ENCODE measurements around the gene KIRREL3. TPM values are rescaled to one million over a fixed set of nuclear protein-coding genes. Genes with fewer than 3 reads are reported as not detected.

The KIRREL3 gene
- total and polyA plus RNA-seq, 2 experiments from 2014 or later, result 16.1 to 35.6 TPM

- Histone ChIP-seq H3K9me3 (ENCODE audit: low read depth) (no peaks in the 10 kb centered on the region), H3K4me1 (ENCODE audit: insufficient read depth) (peaks cover 10% of the 10 kb centered on the region), H3K27ac (no peak overlapping the region), H3K36me3 (ENCODE audit: low read depth) (no peaks in the 10 kb centered on the region), H4K20me1 (ENCODE audit: insufficient read depth) (no peaks in the 10 kb centered on the region), H3K9me2 (ENCODE audit: insufficient read depth) (no peaks in the 10 kb centered on the region), H3F3A (ENCODE audit: insufficient read depth) (no peaks in the 10 kb centered on the region), H2AFZ (no peak overlapping the region), H3K4me2 (ENCODE audit: unreplicated experiment) (no peak overlapping the region), H3K27me3 (replicated peaks; ENCODE audit: insufficient read depth) (peaks cover 10% of the 10 kb centered on the region; the same call in 1 of the 2 replicates), H3K4me3 (no peak overlapping the region), H3K9ac (no peak overlapping the region), H3K79me2 (ENCODE audit: insufficient read depth) (no peaks in the 10 kb centered on the region)
- TF ChIP-seq EZH2 (IDR thresholded peaks at IDR 0.05; ENCODE audit: insufficient read depth, poor library complexity, severe bottlenecking), result no peak
- no peak for TF ChIP-seq EZH2phosphoT487 (IDR thresholded peaks at IDR 0.05; ENCODE audit: insufficient read depth, low read depth)
- DNase-seq, result no peak
- in situ Hi-C loops (cut with MboI), result loop anchor here (10.0 kb wide), 1 partner anchor 326 kb away; no protein-coding TSS in a partner anchor
- WGBS, 2 experiments (ENCODE audit: low coverage in 1 of 2, low lambda C conversion rate in 2 of 2, missing lambda C conversion rate in 2 of 2), result 82 to 85% methylated on average over 8 of the region's 8 CpGs
Observed at GRCh38 chr11:127018683-127019279, 18.2 kb upstream of the KIRREL3 start.

GRCh38 chr11:127017482-127017881, 16.9 kb upstream of the KIRREL3 start:
- DNase-seq, result peak; percentile 90
- Histone ChIP-seq H3F3A (ENCODE audit: insufficient read depth) (no peaks in the 10 kb centered on the region), H4K20me1 (ENCODE audit: insufficient read depth) (no peaks in the 10 kb centered on the region), H3K4me2 (ENCODE audit: unreplicated experiment) (peak overlapping the region; percentile 53), H3K79me2 (ENCODE audit: insufficient read depth) (no peaks in the 10 kb centered on the region), H3K4me1 (ENCODE audit: insufficient read depth) (peaks cover 8% of the 10 kb centered on the region), H2AFZ (no peak overlapping the region), H3K9me3 (ENCODE audit: low read depth) (no peaks in the 10 kb centered on the region), H3K9me2 (ENCODE audit: insufficient read depth) (no peaks in the 10 kb centered on the region), H3K36me3 (ENCODE audit: low read depth) (no peaks in the 10 kb centered on the region), H3K4me3 (no peak overlapping the region), H3K27ac (no peak overlapping the region), H3K9ac (no peak overlapping the region), H3K27me3 (replicated peaks; ENCODE audit: insufficient read depth) (peaks cover 9% of the 10 kb centered on the region; the same call in 1 of the 2 replicates)
- in situ Hi-C loops (cut with MboI), result loop anchor here (10.0 kb wide), 1 partner anchor 327 kb away; no protein-coding TSS in a partner anchor
- TF ChIP-seq EZH2phosphoT487 (IDR thresholded peaks at IDR 0.05; ENCODE audit: insufficient read depth, low read depth) (no peak), EZH2 (IDR thresholded peaks at IDR 0.05; ENCODE audit: insufficient read depth, poor library complexity, severe bottlenecking) (no peak)
- WGBS, 2 experiments (ENCODE audit: low coverage in 1 of 2, low lambda C conversion rate in 2 of 2, missing lambda C conversion rate in 2 of 2), result 4 to 5% methylated on average over 7 of the region's 7 CpGs

GRCh38 chr11:127013550-127013949, 13.0 kb upstream of the KIRREL3 start:
- Histone ChIP-seq H3K4me2 (ENCODE audit: unreplicated experiment) (no peak overlapping the region), H3K9ac (no peak overlapping the region), H3K27me3 (replicated peaks; ENCODE audit: insufficient read depth) (no peaks in the 10 kb centered on the region; the same call in 1 of the 2 replicates), H4K20me1 (ENCODE audit: insufficient read depth) (no peaks in the 10 kb centered on the region), H3K4me1 (ENCODE audit: insufficient read depth) (peaks cover 8% of the 10 kb centered on the region), H3K4me3 (no peak overlapping the region), H3F3A (ENCODE audit: insufficient read depth) (no peaks in the 10 kb centered on the region), H3K79me2 (ENCODE audit: insufficient read depth) (no peaks in the 10 kb centered on the region), H3K27ac (no peak overlapping the region), H3K36me3 (ENCODE audit: low read depth) (no peaks in the 10 kb centered on the region), H3K9me3 (ENCODE audit: low read depth) (no peaks in the 10 kb centered on the region), H2AFZ (no peak overlapping the region), H3K9me2 (ENCODE audit: insufficient read depth) (no peaks in the 10 kb centered on the region)
- in situ Hi-C loops (cut with MboI), result loop anchor here (10.0 kb wide), 1 partner anchor 331 kb away; no protein-coding TSS in a partner anchor
- TF ChIP-seq EZH2 (IDR thresholded peaks at IDR 0.05; ENCODE audit: insufficient read depth, poor library complexity, severe bottlenecking), result no peak
- TF ChIP-seq EZH2phosphoT487 (IDR thresholded peaks at IDR 0.05; ENCODE audit: insufficient read depth, low read depth), result no peak
- DNase-seq, result no peak
- 43 to 51% methylated on average over 5 of the region's 5 CpGs for WGBS, 2 experiments (ENCODE audit: low coverage in 1 of 2, low lambda C conversion rate in 2 of 2, missing lambda C conversion rate in 2 of 2)

- peaks cover 14% of the 10 kb centered on the region; the same call in 1 of the 2 replicates for H3F3A ChIP-seq (ENCODE audit: insufficient read depth)
- no peak overlapping the region for H3K4me2 ChIP-seq (ENCODE audit: unreplicated experiment)
- 57 to 69% methylated on average over 2 of the region's 2 CpGs for WGBS, 2 experiments (ENCODE audit: low coverage in 1 of 2, low lambda C conversion rate in 2 of 2, missing lambda C conversion rate in 2 of 2)
- H3K4me1 ChIP-seq (ENCODE audit: insufficient read depth), result peaks cover 22% of the 10 kb centered on the region
- H3K27me3 ChIP-seq (replicated peaks; ENCODE audit: insufficient read depth), result no peaks in the 10 kb centered on the region; the same call in 1 of the 2 replicates
- H3K9me3 ChIP-seq (ENCODE audit: low read depth), result no peaks in the 10 kb centered on the region
- DNase-seq, result peak; percentile 70
- peaks cover 4% of the 10 kb centered on the region; the same call in 1 of the 2 replicates for H3K79me2 ChIP-seq (ENCODE audit: insufficient read depth)
- H3K9me2 ChIP-seq (ENCODE audit: insufficient read depth), result no peaks in the 10 kb centered on the region
- no peak overlapping the region for H2AFZ ChIP-seq
- H3K27ac ChIP-seq, result no peak overlapping the region
- no peak for TF ChIP-seq EZH2 (IDR thresholded peaks at IDR 0.05; ENCODE audit: insufficient read depth, poor library complexity, severe bottlenecking)
- TF ChIP-seq EZH2phosphoT487 (IDR thresholded peaks at IDR 0.05; ENCODE audit: insufficient read depth, low read depth), result no peak
- H3K9ac ChIP-seq, result no peak overlapping the region
- H4K20me1 ChIP-seq (ENCODE audit: insufficient read depth), result no peaks in the 10 kb centered on the region
- no peak overlapping the region for H3K4me3 ChIP-seq
- H3K36me3 ChIP-seq (ENCODE audit: low read depth), result no peaks in the 10 kb centered on the region
- in situ Hi-C loops (cut with MboI), result no loop called here
Observed at GRCh38 chr11:127006311-127006710, 5.7 kb upstream of the KIRREL3 start.
